Islet precursor cell (in vitro differentiated cells): ENCODE results near the gene PCTP.
A peak's percentile ranks its signal among the peaks of the same experiment; 100 is the strongest.

ENCODE experiments used
- DNase-seq: peaks from one replicate; pipeline ENCODE4 v3.0.0-alpha.2; 2018

The PCTP gene

GRCh38 chr17:55728361-55728760, 22.5 kb upstream of the PCTP start:
- DNase-seq = no peak

- no peak for DNase-seq
Observed at GRCh38 chr17:55728833-55729232, 22.0 kb upstream of the PCTP start.

- no peak for DNase-seq
Observed at GRCh38 chr17:55729484-55729883, 21.4 kb upstream of the PCTP start.

- no peak for DNase-seq
Observed at GRCh38 chr17:55730380-55730779, 20.5 kb upstream of the PCTP start.

GRCh38 chr17:55730808-55731207, 20.0 kb upstream of the PCTP start:
- no peak for DNase-seq

- DNase-seq = peak; percentile 72
Observed at GRCh38 chr17:55731586-55732250, 19.1 kb upstream of the PCTP start.

- no peak for DNase-seq
Observed at GRCh38 chr17:55734128-55734781, 16.6 kb upstream of the PCTP start.

GRCh38 chr17:55735731-55736405, 15.0 kb upstream of the PCTP start:
- DNase-seq = no peak

- no peak for DNase-seq
Observed at GRCh38 chr17:55737976-55738501, 12.8 kb upstream of the PCTP start.

- DNase-seq = no peak
Observed at GRCh38 chr17:55740511-55741355, 10.1 kb upstream of the PCTP start.

- DNase-seq = no peak
Observed at GRCh38 chr17:55741356-55741700, 9.5 kb upstream of the PCTP start.

- no peak for DNase-seq
Observed at GRCh38 chr17:55742272-55743102, 8.4 kb upstream of the PCTP start.

GRCh38 chr17:55743103-55743679, 7.7 kb upstream of the PCTP start:
- DNase-seq = peak; percentile 63

GRCh38 chr17:55745258-55745657, 5.6 kb upstream of the PCTP start:
- no peak for DNase-seq

- no peak for DNase-seq
Observed at GRCh38 chr17:55746466-55746865, 4.4 kb upstream of the PCTP start.

- DNase-seq = no peak
Observed at GRCh38 chr17:55747209-55747608, 3.6 kb upstream of the PCTP start.

- DNase-seq = no peak
Observed at GRCh38 chr17:55748841-55749240, 2.0 kb upstream of the PCTP start.

GRCh38 chr17:55749985-55750384, 866 bp upstream of the PCTP start:
- DNase-seq = no peak

GRCh38 chr17:55751720-55752250, 934 bp downstream of the PCTP start:
- no peak for DNase-seq

GRCh38 chr17:55756689-55757088, 5.8 kb downstream of the PCTP start:
- no peak for DNase-seq

GRCh38 chr17:55757659-55758058, 6.8 kb downstream of the PCTP start:
- DNase-seq = no peak

GRCh38 chr17:55758171-55758570, 7.3 kb downstream of the PCTP start:
- no peak for DNase-seq
